GM18505 (cell line): ENCODE results near the gene ATXN7.

Experiments
- ATAC-seq: cut with Tn5 transposase; IDR thresholded peaks from one replicate; pipeline ENCODE4 v1.9.1; 2021; ENCODE audit not compliant: unreplicated experiment
- POLR2A ChIP-seq: IDR thresholded peaks from 4 replicates; pipeline ENCODE4 v1.6.1; 2011; ENCODE audit warnings: borderline replicate concordance; ENCODE audit not compliant: insufficient read depth, insufficient read length; ENCODE audit errors: extremely low read depth

The ATXN7 gene

DNA sequence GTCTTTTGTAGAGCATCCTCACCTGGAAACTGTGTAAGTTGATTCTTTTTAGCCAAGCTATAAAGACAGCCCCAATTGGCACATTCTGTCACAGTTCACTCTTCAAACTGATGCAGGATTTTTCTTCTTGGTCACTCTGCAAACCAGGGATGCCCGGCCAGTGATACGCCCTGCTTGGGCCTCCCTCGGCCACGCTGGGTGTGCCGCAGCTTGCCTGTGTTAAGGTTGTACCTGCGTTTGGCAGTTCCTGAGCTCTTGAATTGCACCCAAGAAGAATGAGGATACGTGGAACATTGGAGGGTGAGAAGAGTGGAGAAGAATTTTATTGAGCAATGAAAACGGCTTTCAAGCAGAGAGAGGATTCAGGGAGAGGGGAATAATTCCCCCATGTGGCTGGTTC lies 109.7 kb downstream of the ATXN7 start:
- ATAC-seq = no peak
- TF ChIP-seq POLR2A = no peak

DNA sequence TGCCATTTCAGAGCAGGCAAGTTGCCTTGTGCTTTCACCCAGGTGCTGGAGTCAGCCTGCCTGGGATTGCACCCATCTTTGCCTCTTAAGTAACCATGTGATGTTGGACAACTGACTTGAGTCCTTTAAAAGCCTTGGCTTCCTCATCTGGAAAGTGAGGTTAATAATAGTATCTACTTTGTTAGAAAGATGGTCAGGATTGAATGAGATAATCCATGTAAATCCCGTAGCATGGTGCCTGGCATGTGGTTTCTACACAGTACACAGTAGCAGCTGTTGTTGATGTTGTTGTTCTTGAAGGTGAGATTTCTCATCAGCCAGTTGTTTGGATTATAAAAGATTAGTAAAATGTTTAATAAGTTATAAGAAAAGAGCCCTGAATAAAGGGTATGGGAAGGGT lies 110.8 kb downstream of the ATXN7 start:
- no peak for ATAC-seq
- no peak for TF ChIP-seq POLR2A

DNA sequence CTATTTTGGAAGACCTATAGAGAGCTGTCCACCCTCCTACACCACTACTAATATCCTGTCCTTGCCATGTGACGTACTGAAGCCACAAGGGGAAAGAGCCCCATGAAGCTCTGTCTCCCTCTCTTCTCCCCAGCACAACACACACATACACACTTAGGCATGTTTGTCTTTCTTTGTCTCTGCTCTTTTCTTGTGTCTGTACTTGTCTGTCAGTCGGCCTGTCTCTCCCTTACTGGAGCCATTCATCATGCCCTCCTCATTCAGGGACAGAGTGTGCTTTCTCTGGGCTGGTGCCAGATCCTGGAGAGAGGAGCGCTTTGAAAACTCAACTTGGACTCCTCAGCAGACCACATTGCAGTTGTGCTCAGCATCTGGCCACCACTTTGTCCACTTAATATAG lies 112.1 kb downstream of the ATXN7 start:
- no peak for ATAC-seq
- no peak for TF ChIP-seq POLR2A

DNA sequence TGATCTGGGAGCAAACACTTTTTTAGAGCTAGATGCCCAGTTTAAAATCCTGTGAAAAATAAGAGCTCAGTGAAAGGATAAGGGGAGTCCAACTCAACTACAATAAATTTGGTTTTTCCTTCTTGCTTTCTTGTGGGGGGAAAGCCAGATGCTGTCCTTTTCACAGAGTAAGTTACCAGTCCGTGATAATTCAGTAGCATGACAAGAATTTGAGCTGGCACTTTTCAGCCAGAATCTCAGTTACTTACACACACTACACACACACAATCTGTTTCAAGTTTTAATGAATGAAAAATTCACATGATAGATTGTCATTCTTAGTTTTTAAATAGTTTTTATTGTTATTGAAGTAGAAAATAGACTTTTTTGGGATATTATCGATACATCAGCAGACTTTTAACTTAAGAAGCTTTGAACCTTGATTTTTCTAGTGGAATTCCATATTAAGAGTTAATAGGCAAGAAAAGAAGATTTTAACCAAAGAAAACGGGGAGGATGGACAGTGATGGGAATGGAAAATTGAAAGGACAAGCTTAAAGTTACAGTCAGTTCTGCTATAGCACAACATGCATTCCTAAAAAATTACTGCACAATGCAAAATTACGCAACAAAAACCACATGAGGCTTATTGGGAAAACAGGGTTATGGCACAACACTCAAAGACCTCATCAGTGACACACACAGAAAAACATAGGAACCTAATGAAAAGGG lies 112.6 kb downstream of the ATXN7 start:
- TF ChIP-seq POLR2A = no peak
- no peak for ATAC-seq

DNA sequence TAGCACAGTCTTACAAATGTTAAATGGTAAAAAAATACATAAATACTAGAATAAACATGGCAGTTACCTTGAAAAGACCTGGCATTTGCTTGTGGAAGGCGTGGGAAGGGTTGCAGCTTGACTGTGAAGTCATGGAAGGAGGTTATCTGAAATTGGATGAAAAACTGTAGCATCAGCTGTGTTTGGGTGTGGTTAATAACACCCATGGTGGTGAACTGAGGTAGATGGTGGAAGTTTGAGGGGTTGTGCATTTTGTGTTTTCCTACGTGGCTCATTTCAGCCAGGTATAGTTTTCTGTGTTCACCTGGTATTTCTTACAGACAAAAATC lies 113.2 kb downstream of the ATXN7 start:
- no peak for TF ChIP-seq POLR2A
- no peak for ATAC-seq

DNA sequence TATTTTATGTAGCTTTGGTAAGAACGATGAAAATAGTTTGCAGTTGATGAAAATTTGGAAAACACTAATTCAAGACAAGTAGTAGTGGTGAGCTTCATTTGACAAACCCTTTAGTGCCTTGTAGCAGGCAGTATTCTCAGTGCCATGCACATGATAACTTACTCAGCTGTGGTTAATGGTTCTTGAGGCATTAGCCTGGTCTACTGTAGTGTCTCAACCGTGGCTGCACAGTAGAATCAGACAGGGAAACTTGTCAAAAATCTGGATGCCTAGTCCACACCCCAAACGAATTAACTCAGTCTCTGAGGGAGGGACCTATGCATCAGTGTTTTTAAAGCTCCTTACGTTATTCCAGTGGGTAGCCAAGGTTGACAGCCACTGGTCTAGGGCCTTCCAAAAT lies 114.2 kb downstream of the ATXN7 start:
- no peak for TF ChIP-seq POLR2A
- ATAC-seq = no peak

DNA sequence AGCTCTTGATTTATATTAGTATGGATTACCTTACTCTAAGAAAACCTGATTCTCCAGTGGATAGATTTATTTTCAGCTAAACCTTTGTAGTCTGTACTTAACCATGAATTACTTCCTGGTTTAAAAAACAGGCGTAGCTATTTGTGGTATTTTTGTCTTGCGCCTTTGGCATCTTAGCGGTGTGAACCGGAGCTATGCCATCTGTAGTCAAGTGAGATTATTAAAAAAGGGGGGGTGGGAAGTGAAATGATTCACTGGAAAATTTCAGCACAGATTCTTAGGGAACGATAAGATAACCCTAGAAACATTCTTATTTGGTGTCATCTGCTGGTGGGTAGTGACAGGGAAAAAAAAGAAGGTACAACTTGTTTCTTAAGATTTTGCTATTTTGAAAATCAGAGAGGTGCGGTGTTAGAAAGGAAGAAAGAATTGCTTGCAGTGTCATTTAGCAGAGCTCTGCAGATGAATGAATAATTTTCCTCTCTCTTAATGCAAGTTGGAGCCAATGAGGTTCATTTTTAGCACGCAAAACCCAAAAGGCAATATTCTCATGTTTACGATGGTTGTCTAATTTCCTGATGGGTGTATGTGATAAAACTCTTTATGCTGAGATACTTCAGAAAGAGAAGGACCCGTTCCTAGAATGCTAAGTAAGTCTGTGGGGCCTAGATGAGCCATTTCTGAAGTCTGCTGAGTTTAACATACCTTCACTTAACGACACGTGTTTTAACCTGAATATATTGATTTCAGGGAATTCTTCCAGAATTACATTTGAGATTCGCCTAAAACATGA lies 115.6 kb downstream of the ATXN7 start:
- TF ChIP-seq POLR2A = no peak
- no peak for ATAC-seq

DNA sequence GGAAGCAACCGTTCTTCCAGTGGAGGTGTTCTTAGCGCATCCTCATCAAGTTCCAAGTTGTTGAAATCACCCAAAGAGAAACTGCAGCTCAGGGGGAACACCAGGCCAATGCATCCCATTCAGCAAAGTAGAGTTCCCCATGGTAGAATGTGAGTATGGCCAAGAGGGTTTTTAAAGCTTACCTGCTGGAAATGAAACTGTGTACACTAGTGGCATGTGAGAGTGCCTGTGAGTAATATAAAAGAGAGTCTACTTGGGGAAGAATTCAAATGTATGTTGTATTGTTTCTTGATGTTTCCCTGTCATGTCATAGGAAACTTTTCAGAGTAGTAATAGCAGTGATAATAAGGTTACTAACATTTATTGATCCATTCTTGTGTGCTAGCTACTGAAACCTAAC lies 116.4 kb downstream of the ATXN7 start:
- TF ChIP-seq POLR2A = no peak
- no peak for ATAC-seq

DNA sequence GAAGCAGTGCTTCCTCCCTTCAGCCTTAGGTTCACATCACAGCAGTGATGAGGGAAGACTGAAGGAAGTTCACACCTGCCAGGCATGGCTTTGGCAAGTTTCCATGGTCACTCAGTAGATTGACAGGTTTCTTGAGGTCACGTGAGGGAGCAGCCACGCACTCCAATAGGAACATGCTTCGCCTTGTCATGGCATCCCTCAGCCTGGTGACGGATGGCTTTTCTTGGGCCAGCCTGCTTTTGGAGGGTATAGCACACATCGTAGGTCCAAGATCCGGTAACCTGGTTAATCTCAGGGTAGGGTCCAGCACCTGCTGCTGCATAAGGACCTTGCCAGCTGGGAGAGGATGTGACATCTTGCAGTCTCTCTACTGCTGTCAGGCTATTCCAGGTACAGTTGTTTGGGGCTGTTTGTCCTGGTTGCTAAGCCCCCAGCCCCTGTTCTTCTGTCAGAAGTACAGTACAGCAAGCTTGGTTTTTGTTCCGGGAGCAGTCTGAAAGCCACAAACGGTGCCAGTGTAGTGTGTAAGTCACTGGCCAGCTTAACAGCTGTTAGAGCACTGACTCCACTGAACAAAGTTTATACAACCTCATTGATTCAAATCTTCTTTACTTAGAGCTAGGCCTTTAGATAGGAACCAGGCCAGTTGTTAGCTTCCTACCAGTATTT lies 117.3 kb downstream of the ATXN7 start:
- no peak for ATAC-seq
- TF ChIP-seq POLR2A = no peak

DNA sequence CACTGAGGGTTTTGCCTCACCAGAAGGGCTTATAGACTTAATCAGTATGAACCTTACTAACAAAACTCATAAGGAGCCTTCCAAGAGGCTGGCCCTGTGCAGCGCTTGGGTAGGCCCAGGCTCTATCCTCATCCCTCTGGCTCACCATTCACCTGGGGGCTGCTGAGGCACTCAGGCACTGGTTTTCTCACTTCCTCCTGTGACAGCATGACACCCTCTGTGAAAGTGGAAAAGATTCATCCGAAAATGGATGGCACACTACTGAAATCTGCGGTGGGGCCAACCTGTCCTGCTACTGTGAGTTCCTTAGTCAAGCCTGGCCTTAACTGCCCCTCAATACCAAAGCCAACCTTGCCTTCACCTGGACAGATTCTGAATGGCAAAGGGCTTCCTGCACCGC lies 118.3 kb downstream of the ATXN7 start:
- ATAC-seq = no peak
- no peak for TF ChIP-seq POLR2A

DNA sequence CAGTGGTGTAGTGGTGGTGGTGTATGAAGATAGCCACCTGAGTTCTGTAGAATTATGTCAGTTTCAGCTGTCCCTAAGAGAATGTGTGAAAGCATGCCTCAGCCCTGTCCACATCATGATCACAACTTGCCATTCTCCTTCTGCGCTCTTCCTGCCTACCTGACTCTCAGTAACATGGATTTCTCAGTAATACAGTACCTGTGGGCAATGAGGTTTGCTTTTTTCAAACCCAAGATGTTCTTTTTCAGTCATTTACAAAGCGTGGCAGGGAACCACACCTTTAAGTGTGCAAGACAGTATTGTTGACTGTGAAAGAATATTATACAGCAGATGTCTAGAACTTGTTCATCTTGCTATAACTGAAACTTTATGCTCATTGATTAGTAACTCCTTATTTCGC lies 120.7 kb downstream of the ATXN7 start:
- no peak for TF ChIP-seq POLR2A
- ATAC-seq = no peak

DNA sequence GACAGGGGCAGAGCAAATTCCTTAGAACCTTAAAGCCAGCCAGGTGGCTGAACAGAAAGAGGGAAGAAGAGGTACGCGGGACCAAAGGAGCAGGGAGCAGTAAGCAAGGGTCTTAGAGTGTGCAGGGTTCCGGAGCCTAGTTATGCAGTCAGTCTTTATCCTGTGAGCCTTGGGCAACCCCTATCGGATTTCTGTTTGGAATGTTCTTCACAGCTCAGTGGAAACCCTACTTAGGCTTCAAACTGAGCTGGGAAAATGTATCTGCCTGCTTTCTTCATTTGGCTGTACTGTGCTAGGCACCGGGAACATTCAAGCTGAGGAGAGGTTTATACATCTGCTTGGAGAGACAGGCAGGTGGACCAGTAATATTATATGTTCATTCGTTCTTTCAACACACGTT lies 122.5 kb downstream of the ATXN7 start:
- TF ChIP-seq POLR2A = no peak
- ATAC-seq = no peak

DNA sequence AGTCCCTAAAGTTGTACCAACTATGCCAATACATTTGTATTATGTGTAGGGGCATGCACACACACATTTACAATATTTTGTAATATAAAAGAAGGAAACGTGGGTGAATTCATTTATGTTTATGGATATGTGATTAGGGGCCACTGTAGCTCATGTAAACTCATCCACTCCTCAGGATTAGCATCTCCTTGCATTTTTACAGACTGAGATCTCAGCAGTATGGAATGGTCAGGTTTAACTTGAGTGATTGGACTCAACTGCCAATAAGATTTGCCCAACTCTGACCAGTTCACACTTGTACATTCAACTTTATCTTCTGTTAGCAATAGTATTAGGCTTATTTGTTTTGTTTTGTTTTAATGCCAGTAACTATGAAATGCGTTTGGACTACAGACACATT lies 123.2 kb downstream of the ATXN7 start:
- ATAC-seq = no peak
- TF ChIP-seq POLR2A = no peak

DNA sequence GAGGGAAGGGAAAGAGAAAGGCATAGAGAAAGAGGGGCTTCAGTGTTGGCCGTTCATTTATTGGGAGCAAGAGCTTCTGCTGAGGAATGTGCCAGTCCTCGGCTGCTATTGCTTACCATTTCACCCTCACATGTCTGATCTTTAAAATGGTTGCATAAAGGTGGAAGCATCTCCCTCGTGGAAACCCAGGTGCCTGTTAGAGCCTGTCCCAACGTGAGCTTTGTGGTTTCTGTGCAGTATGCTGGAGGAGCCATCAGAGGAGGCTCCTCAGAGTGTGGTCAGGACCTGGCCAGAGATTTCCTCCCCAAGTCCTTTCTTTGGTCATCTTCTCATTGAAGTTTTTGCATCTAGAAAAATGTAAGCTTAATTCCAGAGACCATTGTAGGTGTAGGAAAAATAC lies 125.3 kb downstream of the ATXN7 start:
- no peak for TF ChIP-seq POLR2A
- no peak for ATAC-seq
